NCI-H1436 treated with DMSO at 0.1 percent for 48 hours (cell line): ENCODE data around the gene RIN3.

Source experiments
- DNase-seq: peaks from one replicate; lab custom pipeline; 2025; lab: John Stamatoyannopoulos, UW

Gene RIN3

GRCh38 chr14:92513204-92513965, at the start of gene RIN3:
Gene RIN3, plus strand, starts transcription at chr14:92513781. Its CDS starts 152 bp downstream, at chr14:92513933.
- DNase-seq = no peak

GRCh38 chr14:92464156-92464555, 49.4 kb upstream of the RIN3 start:
- DNase-seq = no peak

- no peak for DNase-seq
These were observed 48.9 kb upstream of the RIN3 start for GRCh38 chr14:92464716-92465115.

GRCh38 chr14:92465353-92466055, 48.1 kb upstream of the RIN3 start:
- no peak for DNase-seq

GRCh38 chr14:92466059-92466458, 47.5 kb upstream of the RIN3 start:
- DNase-seq = no peak

GRCh38 chr14:92469515-92469914, 44.1 kb upstream of the RIN3 start:
- no peak for DNase-seq

GRCh38 chr14:92470215-92470614, 43.4 kb upstream of the RIN3 start:
- DNase-seq = no peak

GRCh38 chr14:92470811-92471210, 42.8 kb upstream of the RIN3 start:
- no peak for DNase-seq

- no peak for DNase-seq
These were observed 41.7 kb upstream of the RIN3 start for GRCh38 chr14:92471919-92472318.

- DNase-seq = no peak
These were observed 40.7 kb upstream of the RIN3 start for GRCh38 chr14:92472860-92473259.

GRCh38 chr14:92473261-92473968, 40.2 kb upstream of the RIN3 start:
- DNase-seq = no peak

- no peak for DNase-seq
These were observed 39.5 kb upstream of the RIN3 start for GRCh38 chr14:92473969-92474535.

- DNase-seq = no peak
These were observed 38.5 kb upstream of the RIN3 start for GRCh38 chr14:92475037-92475436.

- no peak for DNase-seq
These were observed 38.0 kb upstream of the RIN3 start for GRCh38 chr14:92475451-92476187.

- DNase-seq = no peak
These were observed 32.7 kb upstream of the RIN3 start for GRCh38 chr14:92480856-92481255.

GRCh38 chr14:92481386-92481785, 32.2 kb upstream of the RIN3 start:
- DNase-seq = no peak

- no peak for DNase-seq
These were observed 31.6 kb upstream of the RIN3 start for GRCh38 chr14:92481811-92482555.

GRCh38 chr14:92482621-92483319, 30.8 kb upstream of the RIN3 start:
- DNase-seq = no peak

GRCh38 chr14:92484132-92484823, 29.3 kb upstream of the RIN3 start:
- DNase-seq = no peak

GRCh38 chr14:92486881-92487280, 26.7 kb upstream of the RIN3 start:
- no peak for DNase-seq
